SW480 (cell line): Measurements from ENCODE around the gene ANOS1.

Experiments
- DNase-seq: peaks from one replicate; pipeline ENCODE4 v3.0.0-alpha.2; 2016; ENCODE audit warnings: low spot score

ANOS1 gene

DNA sequence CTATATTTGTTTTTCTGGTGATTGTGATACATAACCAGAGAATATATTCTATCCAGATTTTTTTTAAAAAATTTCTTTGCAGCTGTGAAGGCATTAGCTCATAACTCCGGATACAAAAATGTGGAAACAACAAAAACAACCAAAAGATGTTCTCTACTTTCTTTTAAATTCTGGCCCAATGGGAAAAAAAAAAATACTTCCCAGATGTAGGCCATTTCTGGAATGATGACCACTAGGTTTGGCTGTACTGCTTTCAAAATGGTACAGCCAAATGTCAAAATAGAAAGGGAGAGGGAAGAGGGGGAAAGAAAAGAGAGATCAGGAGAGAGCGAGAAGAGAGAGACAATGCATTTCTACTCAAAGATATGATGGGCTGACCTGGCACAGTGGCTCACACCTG, 14.6 kb downstream of the ANOS1 start:
- no peak for DNase-seq

DNA sequence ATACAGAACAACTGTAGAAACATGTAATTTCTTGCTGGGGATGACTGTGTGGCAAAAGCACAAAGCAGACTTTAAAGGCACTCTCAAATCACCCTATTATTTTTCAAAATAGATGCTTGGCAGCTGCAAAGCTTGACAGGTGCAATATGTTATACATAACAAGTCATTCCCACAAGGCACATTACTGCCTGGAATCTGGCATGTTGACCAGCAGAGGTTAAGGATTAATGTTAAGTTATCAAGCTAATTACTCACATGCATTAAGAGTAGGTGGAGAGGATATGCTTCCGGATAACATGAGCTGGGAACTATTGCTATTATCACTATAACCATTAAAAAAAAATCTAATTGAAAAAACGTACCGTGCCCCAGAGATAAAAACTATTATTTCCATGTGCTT, 17.8 kb downstream of the ANOS1 start:
- no peak for DNase-seq

DNA sequence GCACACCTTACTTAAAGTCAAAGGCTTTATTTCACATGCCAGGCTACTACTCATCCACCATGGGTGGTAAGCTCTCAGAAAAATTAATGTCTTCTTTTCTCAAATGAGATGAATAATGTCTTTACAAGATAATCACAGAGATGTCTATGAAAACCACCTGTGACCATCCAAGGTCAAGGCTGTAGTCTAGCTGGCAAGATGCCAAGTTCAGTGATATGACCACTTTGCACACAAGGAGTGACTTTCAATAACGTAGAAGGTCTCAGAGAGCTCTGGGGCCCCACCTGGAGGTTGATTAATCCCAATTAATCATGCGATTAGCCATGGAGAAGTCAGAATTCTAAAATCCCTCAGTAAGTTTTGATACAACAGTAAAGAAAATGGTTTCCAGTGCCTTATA, 20.5 kb downstream of the ANOS1 start:
- no peak for DNase-seq

DNA sequence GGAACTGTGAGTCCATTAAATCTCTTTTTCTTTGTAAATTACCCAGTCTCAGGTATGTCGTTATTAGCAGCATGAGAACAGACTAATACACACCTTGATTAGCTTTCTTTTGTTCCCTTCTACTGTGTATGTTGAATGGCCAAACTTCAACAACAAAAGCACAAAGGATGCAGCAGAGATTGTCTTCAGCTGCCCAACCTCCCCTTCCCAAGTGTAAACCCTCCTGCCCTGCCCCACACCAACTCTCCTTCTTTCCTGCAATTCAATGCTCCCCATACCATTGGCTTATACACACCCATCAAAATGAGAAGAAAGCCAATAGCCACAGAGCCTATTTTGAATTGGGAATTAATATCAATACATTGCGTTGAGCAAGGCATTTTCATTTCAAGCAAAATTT, 27.8 kb downstream of the ANOS1 start:
- DNase-seq, result no peak

DNA sequence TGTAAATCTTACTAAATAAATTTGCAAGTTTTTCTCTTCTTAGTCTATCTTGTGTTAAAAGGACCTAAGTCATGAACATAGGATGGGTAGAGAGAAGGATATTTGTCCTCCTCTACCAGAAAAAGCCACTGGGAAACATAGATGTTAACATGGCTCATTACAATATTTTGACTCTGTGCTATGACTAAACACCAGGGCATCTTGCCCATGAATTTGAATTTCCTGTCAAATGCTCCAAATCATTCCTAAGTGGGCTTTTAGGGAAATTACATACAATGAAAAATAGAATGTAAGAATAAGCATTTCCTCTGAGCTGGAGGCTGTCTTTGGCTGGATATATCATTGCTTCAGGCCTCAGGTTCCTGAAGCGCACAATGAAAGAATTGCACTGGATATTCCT, 39.1 kb downstream of the ANOS1 start:
- no peak for DNase-seq

DNA sequence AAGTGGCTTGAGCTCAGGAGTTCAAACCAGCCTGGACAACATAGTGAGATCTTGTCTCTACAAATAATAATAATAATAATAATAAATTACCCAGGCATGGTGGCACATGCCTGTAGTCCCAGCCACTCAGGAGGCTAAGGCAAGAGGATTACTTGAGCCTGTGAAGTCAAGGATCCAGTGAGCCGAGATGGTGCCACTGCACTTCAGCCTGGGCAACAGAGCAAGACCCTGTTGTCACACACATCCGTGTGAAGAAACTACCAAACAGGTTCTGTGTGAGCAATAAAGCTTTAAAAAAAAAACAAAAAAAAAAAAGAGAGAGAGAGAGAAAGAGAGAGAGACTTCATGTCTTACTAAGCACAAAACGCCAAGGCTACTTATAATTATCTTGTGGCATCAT, 42.5 kb downstream of the ANOS1 start:
- DNase-seq, result no peak

DNA sequence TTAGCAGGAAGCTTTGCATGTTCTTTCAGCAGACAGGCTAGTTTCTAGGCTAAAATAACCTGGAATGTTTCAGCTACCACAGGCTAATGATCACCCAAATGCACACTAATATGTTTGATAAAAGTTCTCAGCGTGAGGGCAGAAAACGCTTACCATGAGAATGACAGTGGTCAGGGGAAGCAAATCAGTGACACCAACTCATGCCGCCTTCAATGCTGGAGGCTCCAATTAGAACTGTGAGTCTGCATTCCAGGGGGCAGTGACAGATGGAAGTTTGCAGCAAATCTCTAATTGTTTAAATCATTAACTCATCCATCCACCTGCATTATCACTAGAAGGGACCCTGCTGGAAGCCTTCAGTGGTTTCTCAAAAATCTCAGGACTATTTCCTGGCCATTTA, 43.2 kb downstream of the ANOS1 start:
- no peak for DNase-seq

DNA sequence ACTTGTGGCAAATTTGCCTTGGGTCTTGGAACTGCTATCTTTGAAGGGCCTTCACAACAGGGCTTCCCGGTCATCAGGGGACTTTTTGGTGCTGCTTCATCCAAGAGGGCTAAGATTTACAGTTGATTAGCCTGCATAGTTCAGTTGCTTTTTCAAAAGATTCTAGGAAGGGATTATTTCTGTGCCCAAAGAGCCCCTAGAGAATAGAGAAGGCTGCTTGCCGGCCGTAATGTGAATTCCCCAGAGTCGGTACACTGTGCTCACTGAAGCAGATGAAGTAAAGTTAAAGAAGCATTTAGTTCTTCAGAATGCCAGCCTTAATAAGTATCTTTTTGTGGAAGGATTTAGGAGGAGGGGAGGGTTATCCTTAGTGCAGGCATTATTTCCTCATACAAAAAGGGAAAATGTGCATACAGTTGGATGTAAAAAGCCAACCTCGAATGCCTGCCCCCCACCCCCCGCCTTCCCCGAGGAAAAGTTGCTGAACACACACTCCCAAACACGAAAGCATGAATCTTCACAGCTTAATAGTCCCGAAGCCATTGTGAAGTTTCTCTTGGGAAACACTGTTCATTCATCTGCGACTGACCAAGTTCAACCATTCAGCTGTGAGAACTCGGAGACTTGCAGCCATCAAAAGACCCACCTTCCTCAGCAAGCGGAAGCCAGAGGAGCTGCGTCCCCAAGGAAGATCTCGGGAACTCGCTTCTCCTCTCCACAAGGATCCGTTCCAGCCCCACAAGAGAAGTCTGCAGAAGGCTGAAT, 47.6 kb downstream of the ANOS1 start:
- DNase-seq, result no peak

DNA sequence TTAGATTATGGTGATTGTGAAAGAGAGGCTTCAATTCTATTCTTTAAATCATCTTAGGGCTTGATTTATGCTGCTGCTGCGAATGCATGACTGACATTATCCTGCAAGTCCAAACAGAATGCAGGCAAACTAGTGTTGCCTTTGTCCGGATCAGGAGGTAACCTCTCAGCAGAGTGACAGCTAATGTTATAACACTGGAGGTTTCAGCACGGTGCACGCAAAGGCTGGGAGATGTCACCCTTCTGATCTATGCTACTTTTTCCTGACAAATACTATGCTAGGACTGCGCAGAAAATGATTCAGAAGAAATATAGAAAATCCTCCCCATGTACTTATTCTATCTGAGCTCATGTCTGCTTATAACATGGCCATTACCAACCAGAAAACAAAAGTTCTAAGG, 48.2 kb downstream of the ANOS1 start:
- no peak for DNase-seq

DNA sequence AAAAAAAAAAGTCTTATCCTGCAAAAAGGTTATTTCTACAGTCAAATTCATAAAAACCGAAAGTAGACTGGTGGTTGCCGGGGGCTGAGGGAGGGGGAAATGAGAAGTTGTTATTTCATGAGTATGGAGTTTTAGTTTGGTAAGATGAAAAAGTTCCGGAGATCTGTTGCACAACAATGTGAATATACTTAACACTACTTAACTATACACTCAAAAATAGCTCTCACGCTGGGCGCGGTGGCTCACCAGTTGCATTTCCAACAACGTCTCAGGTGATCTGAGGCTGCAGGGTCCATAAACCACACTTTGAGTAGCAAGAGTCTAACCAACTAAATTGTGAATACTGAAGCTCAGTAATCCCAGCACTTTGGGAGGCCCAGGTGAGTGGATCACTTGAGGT, 52.4 kb downstream of the ANOS1 start:
- no peak for DNase-seq

DNA sequence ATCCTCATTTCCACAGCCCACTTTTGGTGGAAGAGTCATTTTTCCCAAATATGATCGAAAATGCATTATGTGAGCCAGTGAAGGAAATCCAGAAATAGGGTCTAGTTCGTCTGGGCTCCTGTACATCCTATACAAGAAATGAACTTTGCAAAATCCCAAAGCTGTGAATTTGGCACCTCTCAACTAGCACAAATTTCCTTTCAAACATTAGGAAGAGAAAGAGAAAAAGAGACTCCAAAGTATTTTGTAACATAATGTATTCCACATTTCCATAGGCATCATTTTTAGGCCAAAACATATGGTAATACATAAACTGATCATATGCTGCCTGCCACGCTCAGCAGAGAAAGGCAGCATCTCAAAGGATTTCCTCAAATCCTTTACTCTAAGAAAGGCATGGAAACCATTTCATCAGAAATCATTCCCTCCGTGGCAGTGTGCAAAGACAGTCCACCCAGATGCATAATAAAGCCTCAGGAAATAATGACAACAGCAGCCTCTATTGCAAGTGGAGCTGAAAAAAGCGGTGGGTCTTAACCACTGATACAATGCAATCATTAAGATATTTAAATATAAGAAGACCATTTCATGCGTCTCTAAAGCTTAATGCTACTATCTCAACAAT, 56.8 kb downstream of the ANOS1 start:
- no peak for DNase-seq

DNA sequence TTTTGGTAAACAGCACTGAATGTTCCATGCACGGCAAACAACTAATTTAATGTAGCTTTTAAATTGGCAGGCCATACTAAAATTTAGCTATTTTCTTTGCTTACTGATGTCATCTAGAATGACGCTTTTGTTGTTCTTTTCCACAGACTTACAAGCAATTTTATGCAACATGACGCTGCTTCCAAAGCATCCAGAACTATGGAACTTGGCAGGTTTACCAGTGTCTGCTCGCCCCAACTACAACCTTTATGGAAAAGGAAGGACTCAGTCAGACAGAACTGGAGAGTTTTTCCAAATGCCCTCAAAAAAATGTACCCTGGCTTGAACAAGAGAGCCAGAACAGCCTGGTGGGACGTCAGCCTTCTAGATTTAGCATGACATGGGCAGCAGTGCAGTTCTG, 58.7 kb downstream of the ANOS1 start:
- no peak for DNase-seq

DNA sequence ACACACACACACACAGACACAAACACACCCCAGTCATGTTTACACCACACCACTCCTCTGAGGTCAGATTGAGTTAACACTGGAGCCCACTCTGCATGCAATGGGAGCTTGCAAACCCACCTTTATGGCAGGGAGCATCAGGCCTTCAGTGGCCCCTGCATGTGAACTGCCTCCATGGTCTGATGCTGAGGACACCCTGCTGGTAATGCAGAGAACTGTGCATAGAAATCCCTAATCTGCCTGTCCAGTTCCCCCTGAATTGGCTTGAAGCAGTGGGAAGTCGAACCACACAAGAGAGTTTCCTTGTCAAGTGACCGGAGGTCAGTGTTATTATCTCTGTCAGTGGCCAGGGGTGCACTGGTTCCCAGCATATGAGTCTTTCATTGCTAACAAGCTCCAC, 59.8 kb downstream of the ANOS1 start:
- DNase-seq, result no peak

DNA sequence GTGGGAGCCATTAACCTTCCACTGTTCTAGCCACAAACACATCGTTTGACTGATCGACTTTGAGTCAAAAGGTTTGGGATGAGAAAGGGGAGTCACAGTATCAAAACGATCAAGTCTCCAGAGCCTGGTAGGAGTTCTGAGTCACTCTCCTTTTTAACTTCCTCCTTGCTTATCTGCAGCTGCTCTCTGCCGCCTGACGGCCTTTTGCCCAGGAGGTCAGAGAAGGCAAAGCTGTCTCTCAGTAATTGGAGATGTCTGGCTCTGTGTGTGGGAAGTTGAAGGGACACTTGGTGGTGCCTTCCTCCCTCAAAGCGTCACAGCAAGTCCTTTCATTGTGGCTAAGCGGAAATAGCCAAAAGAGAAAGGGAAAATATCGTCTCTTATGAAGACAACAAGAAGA, 63.1 kb downstream of the ANOS1 start:
- no peak for DNase-seq

DNA sequence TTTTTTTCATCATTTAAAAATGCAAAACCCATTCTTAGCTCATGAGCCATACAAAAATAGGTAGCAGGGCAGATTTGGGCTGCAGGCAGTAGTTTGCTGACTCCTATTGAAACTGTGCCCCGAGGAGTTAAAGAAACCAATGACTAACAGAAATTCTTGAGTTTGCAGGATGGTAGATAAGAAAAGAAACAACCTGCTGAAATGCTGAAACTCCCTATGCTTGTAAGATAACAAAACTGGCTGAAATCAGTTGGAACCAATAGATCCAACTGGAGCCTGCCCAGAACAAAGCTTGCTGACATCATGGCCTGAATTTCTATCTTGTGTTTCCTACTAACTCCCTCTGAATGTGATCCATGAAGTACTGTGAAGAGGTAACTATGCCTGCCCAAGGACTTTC, 68.6 kb downstream of the ANOS1 start:
- no peak for DNase-seq

DNA sequence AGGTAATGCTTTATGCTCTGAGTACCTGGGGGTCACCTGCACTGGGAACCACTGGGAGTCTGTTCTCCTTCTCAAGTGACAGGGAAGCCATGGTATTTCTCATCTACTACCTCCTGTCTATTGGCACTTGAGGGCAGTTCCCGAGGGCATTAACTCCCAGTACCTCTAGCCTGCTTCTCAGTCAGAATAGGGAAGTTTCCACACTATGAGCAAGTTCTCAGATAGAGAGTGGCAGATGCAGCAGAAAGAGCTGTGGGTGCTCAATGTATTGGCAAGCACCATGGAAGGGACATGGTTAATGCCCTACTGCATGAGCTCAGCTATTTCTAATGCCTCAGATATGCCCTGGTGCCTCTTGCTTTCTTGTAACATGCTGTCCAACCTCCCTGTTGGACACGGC, 74.1 kb downstream of the ANOS1 start:
- no peak for DNase-seq

DNA sequence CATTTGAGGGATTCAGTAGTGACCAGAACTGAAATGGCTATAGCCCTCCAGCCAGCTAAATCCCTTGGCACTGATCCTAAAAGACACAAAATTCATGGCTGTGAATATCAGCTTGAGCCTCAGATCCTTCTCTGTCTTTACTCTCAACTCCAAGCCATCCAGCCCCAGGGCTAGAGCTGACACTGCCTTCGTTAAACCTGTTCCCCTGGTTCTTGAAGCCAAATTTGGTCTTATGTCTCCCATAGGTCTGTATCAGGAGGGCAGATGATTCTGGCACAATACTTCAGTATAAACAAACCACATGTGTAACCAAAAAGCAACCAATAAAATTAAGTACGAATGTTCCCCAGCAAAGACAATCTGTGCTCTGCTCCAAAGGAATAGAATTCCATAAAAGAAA, 78.0 kb downstream of the ANOS1 start:
- DNase-seq, result no peak

DNA sequence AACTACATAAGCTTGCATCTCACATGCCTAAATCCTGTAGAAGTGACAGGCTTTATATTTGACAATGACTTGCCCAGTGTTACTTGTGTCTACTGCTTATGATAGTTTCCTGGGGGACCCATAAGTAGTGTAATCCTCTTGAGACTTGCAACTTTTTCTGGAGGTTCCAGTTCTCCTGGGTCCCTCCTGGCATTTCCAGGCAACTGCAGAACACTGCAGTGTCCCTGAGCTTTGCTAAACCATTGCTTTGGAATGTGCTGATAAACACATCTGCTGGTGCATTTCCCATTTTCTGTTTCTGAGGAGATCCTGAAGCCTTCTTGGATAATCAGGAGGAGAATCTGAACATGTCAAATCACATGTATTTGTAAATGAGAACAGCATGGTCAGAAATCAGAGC, 82.0 kb downstream of the ANOS1 start:
- DNase-seq, result no peak

DNA sequence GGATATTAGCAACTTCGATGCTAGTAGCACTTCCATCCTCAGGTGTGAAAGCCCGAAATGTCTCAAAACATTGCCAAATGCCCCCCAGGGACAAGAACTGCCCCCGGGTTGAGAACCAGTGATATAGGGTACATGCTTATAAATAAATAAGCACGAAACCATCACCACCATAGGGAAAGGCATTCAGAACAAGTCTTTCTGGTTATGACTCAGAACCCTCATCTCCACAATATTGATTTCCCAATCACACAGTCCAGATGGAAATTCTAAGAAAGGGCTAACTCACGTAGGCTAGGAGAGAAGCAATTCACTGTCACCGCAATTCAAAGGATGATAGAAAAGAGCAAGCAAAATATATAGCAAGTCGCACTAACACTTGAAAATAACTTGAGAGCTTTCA, 84.8 kb downstream of the ANOS1 start:
- DNase-seq, result no peak

DNA sequence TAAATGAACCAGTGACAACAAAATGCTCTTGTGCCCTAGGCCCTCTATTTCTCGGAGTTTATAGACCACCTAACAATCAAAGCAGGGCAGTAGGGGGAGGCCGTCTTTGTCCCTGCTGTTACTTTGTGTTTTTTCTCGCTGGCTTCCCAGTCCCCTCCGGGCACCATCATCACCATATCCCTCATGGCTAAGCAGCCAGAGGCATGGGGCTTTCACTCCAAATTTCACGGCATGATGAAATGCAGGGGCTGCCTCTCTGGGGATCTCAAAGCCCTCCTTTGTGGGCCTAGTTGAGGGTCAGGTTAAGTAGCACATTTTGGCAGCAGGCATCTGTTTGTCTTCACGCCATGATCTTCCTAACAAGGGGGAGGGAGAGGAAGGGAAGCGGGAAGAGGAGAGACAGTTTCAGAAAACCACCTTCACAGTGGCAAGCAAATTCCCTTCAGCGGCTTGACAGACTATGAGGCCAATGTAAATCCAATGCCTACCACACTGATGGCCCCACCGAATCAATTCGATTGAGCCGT, 91.9 kb downstream of the ANOS1 start:
- no peak for DNase-seq

DNA sequence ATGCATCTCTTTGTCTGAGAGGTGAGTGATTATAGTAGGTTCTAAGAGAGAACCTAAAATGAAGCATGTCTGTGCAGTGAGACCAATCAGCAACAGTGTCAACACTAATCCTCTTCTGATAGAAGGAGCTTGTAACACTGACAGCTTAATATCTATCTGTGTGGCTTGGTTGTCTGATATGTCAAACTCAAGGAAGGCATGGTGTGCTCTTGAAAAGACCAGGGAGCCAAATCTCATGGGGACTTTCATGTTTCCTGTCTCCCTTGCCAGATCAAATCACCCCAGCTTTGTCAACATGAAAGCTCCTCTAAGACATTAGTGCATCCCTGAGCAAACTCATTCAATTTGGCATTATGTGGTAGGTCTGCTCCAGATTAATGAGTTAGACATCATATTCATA, 95.4 kb downstream of the ANOS1 start:
- no peak for DNase-seq

DNA sequence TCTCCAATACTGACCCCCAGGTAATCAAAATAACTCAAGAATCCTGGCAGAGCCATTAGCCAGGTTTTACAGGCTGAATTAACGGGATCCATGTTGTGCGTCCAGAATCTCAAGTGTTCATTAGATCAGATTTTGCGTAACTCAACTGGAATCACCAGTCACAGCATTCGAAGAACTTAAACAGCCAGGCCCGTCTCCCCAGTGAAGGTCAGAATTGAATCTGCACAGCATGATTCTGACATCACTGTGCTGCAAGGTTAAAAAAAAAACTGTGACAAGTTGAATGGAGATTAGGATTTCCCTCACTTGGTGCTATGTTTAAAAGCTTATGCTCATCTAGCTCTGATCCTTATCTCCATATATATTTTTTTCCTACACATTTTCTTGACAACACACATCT, 96.1 kb downstream of the ANOS1 start:
- DNase-seq, result no peak

DNA sequence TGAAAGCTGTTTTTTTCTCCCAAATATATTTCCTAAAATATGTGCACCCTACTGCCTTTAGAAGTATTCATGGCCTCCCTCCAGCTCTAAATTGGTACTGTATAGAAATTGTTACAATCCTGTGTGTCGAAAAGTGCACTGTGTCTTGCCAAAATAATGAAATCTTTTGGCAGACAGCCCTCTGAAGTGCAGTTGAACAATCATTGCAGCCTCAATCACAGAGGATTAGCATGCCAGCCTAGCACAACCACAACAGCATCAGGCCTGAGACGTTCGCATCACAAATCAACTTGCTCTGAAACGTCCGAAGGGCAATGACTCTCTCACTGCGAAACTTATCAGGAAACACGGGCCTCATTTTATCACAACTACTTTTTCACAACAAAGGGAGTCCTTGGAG, 99.0 kb downstream of the ANOS1 start:
- no peak for DNase-seq

DNA sequence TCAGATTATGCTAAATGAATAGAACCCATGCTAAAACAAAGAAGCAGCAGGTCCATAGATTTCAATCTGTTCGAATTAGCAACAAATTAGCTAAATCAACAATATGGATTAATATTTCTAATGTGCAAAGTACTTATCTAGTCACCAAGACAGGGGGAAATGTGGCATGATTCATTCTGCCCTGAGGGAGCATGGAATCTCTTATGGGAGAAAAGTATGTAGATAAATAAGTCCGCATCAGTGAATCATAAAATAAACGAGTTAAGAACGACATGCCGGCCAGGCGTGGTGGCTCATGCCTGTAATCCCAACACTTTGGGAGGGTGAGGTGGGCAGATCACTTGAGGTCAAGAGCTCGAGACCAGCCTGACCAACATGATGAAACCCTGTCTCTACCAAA, 102.1 kb downstream of the ANOS1 start:
- DNase-seq, result no peak
